ENCODE results near the gene RHEBL1. TPM values are rescaled to one million over a fixed set of nuclear protein-coding genes. Genes with fewer than 3 reads are reported as not detected.

The RHEBL1 gene
- total RNA-seq, 1 experiment from 2014 or later: 5.5 TPM

DNA sequence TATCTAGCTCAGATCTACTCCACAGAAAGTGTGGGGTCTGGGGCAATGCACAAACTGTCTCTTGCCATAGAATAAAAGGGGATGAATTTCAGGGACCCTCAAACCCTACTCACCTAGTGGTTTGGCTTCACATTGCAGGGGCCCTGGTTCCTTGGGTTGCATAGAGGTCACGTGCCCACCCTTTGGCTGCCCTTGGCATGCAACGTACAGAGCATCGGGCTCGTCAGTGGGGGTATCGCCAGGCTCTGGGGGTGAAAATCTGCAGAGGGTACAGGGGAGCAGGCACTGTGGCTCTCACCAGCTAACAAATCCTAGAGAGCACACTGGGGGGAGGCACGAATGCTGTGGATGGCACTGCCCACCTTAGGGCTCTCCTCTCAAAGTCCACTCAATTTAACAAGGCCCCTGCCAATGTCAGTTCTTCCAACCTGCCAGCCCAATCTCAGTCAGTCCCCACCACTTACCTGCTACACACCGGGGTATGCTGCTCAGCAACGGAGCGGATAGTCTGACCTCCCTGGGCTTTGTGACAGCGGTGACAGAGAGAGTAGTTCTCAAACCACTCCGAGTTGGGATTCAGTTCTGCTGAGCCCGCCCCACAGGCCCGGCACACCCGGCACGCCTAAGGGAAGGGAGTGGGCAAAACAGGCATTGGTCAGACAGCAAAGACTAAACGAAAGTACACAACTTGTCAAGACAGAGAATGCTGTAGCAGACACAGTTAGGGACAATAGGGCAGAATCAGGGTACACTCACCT is 17.1 kb downstream of the RHEBL1 start:
- Histone ChIP-seq H3K27me3 (ENCODE audit: control insufficient read depth, insufficient read depth, low read length) (no peaks in the 10 kb centered on the region), H3K36me3 (replicated peaks; ENCODE audit: control insufficient read depth, insufficient read depth, low read length) (peaks cover 66% of the 10 kb centered on the region), H3K4me3 (ENCODE audit: insufficient read depth, low read depth, low read length) (no peak overlapping the region)
- no peak for DNase-seq

GRCh38 chr12:49051777-49052438 is 17.9 kb downstream of the RHEBL1 start:
- Histone ChIP-seq H3K27me3 (ENCODE audit: control insufficient read depth, insufficient read depth, low read length) (no peaks in the 10 kb centered on the region), H3K4me3 (ENCODE audit: insufficient read depth, low read depth, low read length) (no peak overlapping the region), H3K36me3 (replicated peaks; ENCODE audit: control insufficient read depth, insufficient read depth, low read length) (peaks cover 70% of the 10 kb centered on the region)
- no peak for DNase-seq

- no peaks in the 10 kb centered on the region for H3K27me3 ChIP-seq (ENCODE audit: control insufficient read depth, insufficient read depth, low read length)
- peaks cover 70% of the 10 kb centered on the region for H3K36me3 ChIP-seq (replicated peaks; ENCODE audit: control insufficient read depth, insufficient read depth, low read length)
- no peak for DNase-seq
- H3K4me3 ChIP-seq (ENCODE audit: insufficient read depth, low read depth, low read length): no peak overlapping the region
Measured at GRCh38 chr12:49051373-49051764, 18.4 kb downstream of the RHEBL1 start.

- no peak for DNase-seq
- no peaks in the 10 kb centered on the region for H3K27me3 ChIP-seq (ENCODE audit: control insufficient read depth, insufficient read depth, low read length)
- peaks cover 76% of the 10 kb centered on the region for H3K36me3 ChIP-seq (replicated peaks; ENCODE audit: control insufficient read depth, insufficient read depth, low read length)
Measured at GRCh38 chr12:49050507-49051372, 19.0 kb downstream of the RHEBL1 start.

DNA sequence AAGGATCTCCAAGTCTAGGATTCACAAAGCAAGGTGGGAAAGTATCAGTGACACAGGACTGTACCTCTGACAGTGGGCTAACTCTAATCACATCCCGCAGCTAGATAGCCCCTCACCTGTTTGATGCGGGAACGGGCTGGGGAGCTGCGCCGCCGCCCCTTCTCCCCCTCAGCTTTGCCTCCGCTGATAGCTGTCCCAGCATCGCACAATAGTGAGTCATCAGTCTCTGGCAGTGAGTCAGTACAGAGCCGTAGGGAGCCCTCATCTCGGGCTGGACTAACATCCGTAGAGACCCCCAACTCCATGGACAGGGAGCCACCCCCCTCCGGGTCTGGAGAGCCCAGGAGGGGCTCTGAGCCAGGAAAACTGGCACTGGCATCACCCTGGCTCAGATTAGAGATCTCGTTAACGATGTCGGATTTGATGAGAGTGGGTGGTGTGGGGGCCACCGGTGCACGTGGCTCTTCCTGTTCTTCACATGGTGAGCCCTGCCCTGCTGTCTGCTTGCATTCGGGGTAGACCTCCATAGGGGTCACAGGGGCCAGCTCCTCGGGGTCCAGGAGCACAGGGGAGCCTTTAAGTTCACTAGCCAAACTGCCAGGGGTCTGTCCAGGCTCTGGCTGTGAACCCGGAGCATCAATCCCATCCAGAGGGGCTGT is 20.1 kb downstream of the RHEBL1 start:
- no peak for DNase-seq

More at GRCh38 chr12:49050507-49051372, 19.0 kb downstream of the RHEBL1 start:
- no peak overlapping the region for H3K4me3 ChIP-seq (ENCODE audit: insufficient read depth, low read depth, low read length)

GRCh38 chr12:49048953-49049352 is 20.8 kb downstream of the RHEBL1 start:
- Histone ChIP-seq H3K27me3 (ENCODE audit: control insufficient read depth, insufficient read depth, low read length) (no peaks in the 10 kb centered on the region), H3K4me3 (ENCODE audit: insufficient read depth, low read depth, low read length) (no peak overlapping the region), H3K36me3 (replicated peaks; ENCODE audit: control insufficient read depth, insufficient read depth, low read length) (peaks cover 78% of the 10 kb centered on the region)
- no peak for DNase-seq

More for the DNA sequence above, 20.1 kb downstream of the RHEBL1 start:
- no peaks in the 10 kb centered on the region for H3K27me3 ChIP-seq (ENCODE audit: control insufficient read depth, insufficient read depth, low read length)
- no peak overlapping the region for H3K4me3 ChIP-seq (ENCODE audit: insufficient read depth, low read depth, low read length)
- peaks cover 80% of the 10 kb centered on the region for H3K36me3 ChIP-seq (replicated peaks; ENCODE audit: control insufficient read depth, insufficient read depth, low read length)

DNA sequence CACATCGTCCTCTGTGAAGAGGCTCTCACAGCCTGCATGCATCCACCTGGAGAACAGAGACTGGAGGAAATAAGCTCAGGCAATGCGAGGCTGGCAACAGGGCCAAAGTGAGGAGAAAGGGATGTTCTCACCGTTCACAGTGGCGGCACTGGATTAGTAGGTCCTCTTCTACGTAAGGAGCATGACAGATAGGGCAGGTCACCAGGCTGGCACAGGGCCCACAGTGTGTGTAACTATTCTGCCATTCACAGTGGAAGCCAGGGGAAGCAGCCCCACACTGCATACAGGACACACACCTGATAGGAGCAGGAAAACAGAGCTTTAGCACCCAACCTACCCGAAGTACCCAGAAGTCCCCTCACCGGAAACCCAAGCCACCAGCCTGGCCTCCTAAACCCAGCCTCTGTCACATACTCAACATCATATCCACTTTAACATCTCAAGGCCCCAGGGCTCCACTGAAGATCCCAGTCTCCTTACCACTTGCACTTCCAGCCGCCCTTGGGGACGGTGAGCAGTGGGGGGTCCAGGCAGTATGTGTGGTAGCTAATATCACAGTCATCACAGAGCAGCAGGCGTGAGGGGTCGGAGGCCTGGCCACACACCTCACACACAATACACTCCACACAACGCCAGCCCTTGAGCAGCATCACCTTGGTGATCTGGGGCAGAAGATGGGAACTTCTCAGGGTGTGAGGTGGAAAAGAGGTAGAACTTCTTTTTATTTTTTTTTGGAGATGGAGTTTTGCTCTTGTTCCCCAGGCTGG is 23.5 kb downstream of the RHEBL1 start:
- no peaks in the 10 kb centered on the region for H3K27me3 ChIP-seq (ENCODE audit: control insufficient read depth, insufficient read depth, low read length)
- no peak overlapping the region for H3K4me3 ChIP-seq (ENCODE audit: insufficient read depth, low read depth, low read length)
- H3K36me3 ChIP-seq (replicated peaks; ENCODE audit: control insufficient read depth, insufficient read depth, low read length): peaks cover 81% of the 10 kb centered on the region
- no peak for DNase-seq

DNA sequence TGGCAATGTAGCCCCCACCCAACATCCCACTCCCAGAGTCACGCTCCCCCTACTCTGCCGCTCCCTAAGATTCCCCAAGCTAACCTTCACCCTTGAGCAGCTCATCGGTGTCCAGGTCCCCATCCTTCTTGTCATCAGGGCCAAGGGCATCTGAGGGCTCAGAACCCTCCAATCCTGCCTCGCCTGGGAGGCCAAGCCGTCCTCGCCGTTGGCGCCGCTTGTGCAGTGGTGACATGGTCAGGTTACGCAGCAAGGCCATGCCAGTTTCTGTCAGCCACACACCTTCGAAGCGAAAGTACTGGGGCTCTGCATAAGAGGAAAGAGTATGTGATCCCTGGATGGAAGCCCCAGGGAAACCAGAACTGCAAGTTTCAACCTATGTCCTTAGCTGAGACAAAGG is 25.1 kb downstream of the RHEBL1 start:
- H3K36me3 ChIP-seq (replicated peaks; ENCODE audit: control insufficient read depth, insufficient read depth, low read length): peaks cover 72% of the 10 kb centered on the region
- no peak for DNase-seq
- no peak overlapping the region for H3K4me3 ChIP-seq (ENCODE audit: insufficient read depth, low read depth, low read length)
- no peaks in the 10 kb centered on the region for H3K27me3 ChIP-seq (ENCODE audit: control insufficient read depth, insufficient read depth, low read length)

DNA sequence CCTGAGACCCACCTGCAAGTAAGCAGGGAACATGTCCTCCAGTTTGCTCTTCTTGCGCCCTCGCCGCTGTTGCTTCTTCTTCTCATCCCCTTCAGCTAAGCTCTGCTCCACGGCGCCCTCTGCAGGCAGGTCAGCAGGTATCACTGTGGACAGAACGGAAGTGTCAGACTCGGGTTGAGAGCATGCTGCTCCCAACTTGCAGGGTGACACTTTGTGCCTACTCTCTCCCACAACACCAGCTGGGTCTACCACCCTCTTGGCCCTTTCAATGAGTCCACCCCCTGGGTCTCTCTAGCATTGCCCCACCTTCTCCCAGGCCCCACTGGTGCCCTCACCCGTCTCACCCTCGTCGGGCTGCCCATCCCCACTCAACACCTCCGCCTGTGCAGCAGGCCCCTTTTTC is 25.9 kb downstream of the RHEBL1 start:
- Histone ChIP-seq H3K4me3 (ENCODE audit: insufficient read depth, low read depth, low read length) (no peak overlapping the region), H3K27me3 (ENCODE audit: control insufficient read depth, insufficient read depth, low read length) (no peaks in the 10 kb centered on the region), H3K36me3 (replicated peaks; ENCODE audit: control insufficient read depth, insufficient read depth, low read length) (peaks cover 72% of the 10 kb centered on the region)
- DNase-seq: peak; percentile 95

GRCh38 chr12:49043241-49043640 is 26.5 kb downstream of the RHEBL1 start:
- peaks cover 70% of the 10 kb centered on the region for H3K36me3 ChIP-seq (replicated peaks; ENCODE audit: control insufficient read depth, insufficient read depth, low read length)

GRCh38 chr12:49041881-49042484 is 27.8 kb downstream of the RHEBL1 start:
- H3K27me3 ChIP-seq (ENCODE audit: control insufficient read depth, insufficient read depth, low read length): no peaks in the 10 kb centered on the region
- no peak overlapping the region for H3K4me3 ChIP-seq (ENCODE audit: insufficient read depth, low read depth, low read length)
- no peak for DNase-seq
- peaks cover 73% of the 10 kb centered on the region for H3K36me3 ChIP-seq (replicated peaks; ENCODE audit: control insufficient read depth, insufficient read depth, low read length)

More at GRCh38 chr12:49043241-49043640, 26.5 kb downstream of the RHEBL1 start:
- DNase-seq: no peak
- Histone ChIP-seq H3K4me3 (ENCODE audit: insufficient read depth, low read depth, low read length) (no peak overlapping the region), H3K27me3 (ENCODE audit: control insufficient read depth, insufficient read depth, low read length) (no peaks in the 10 kb centered on the region)

GRCh38 chr12:49041036-49041880 is 28.5 kb downstream of the RHEBL1 start:
- H3K27me3 ChIP-seq (ENCODE audit: control insufficient read depth, insufficient read depth, low read length): no peaks in the 10 kb centered on the region
- DNase-seq: peak; percentile 62
- H3K4me3 ChIP-seq (ENCODE audit: insufficient read depth, low read depth, low read length): no peak overlapping the region
- H3K36me3 ChIP-seq (replicated peaks; ENCODE audit: control insufficient read depth, insufficient read depth, low read length): peaks cover 75% of the 10 kb centered on the region
